Caco-2 (cell line): Measurements from ENCODE around the gene TMPRSS5. TPM values are rescaled to one million over a fixed set of nuclear protein-coding genes. Genes with fewer than 3 reads are reported as not detected.
"Not testable (repeated sequence)": the region's sequence is repeated elsewhere in the genome, so short reads cannot be mapped to it uniquely, and the experiment has no call there.

Experiments
- BruUV-seq: library from RNA; stranded (reverse); fragments of 400-500 nt; replicated peaks from 2 replicates; lab custom pipeline; 2021; lab: Mats Ljungman, UMichigan
- CTCF ChIA-PET: fragments of 300-600 bp; sonication (Branson Sonifier 250); formaldehyde crosslinking; loops from one replicate; lab custom pipeline; 2022; ENCODE audit warnings: antibody characterized with exemption; lab: Charles Lee
- POLR2A ChIA-PET: fragments of 300-600 bp; sonication (Branson Sonifier 250); formaldehyde crosslinking; loops from one replicate; lab custom pipeline; 2022; ENCODE audit warnings: antibody characterized with exemption; lab: Charles Lee
- DNase-seq, 2 experiments: peaks; one replicate each; pipeline versions ENCODE4 v3.0.0 to v3.0.0-alpha.2; 2020 to 2022
- H3K27me3 ChIP-seq: replicated peaks from 2 replicates; pipeline ENCODE4 v1.6.0; 2011; ENCODE audit warnings: low read length; ENCODE audit not compliant: control insufficient read depth, insufficient read depth
- H3K36me3 ChIP-seq: 2 replicates; pipeline ENCODE4 v1.5.1; 2011; ENCODE audit warnings: low read length; ENCODE audit not compliant: control insufficient read depth, insufficient read depth
- H3K4me1 ChIP-seq: fragments of 250-450 bp; sonication (Bioruptor Pico); 2 replicates; pipeline ENCODE4 v1.5.1; 2020; ENCODE audit warnings: mild to moderate bottlenecking
- H3K4me3 ChIP-seq: 2 replicates; pipeline ENCODE4 v1.5.1; 2011; ENCODE audit warnings: low read depth, mild to moderate bottlenecking, control low read depth, low read length
- H3K9me3 ChIP-seq: fragments of 250-450 bp; sonication (Bioruptor Pico); 2 replicates; pipeline ENCODE4 v1.5.1; 2020; ENCODE audit warnings: mild to moderate bottlenecking, moderate library complexity
- H3K27ac Mint-ChIP-seq: one replicate; pipeline ENCODE4 v1.8.0; 2022; ENCODE audit warnings: mixed read lengths; ENCODE audit not compliant: unreplicated experiment
- H3K27me3 Mint-ChIP-seq: one replicate; pipeline ENCODE4 v1.8.0; 2022; ENCODE audit warnings: mixed read lengths; ENCODE audit not compliant: insufficient read depth, unreplicated experiment
- H3K36me3 Mint-ChIP-seq: one replicate; pipeline ENCODE4 v1.8.0; 2022; ENCODE audit warnings: mild to moderate bottlenecking, mixed read lengths; ENCODE audit not compliant: insufficient read depth, unreplicated experiment
- H3K4me1 Mint-ChIP-seq: one replicate; pipeline ENCODE4 v1.8.0; 2022; ENCODE audit warnings: low read depth, mixed read lengths; ENCODE audit not compliant: unreplicated experiment
- H3K4me3 Mint-ChIP-seq: one replicate; pipeline ENCODE4 v1.8.0; 2022; ENCODE audit warnings: mild to moderate bottlenecking, moderate library complexity, mixed read lengths; ENCODE audit not compliant: unreplicated experiment
- H3K9me3 Mint-ChIP-seq: one replicate; pipeline ENCODE4 v1.8.0; 2022; ENCODE audit warnings: mixed read lengths; ENCODE audit not compliant: unreplicated experiment
- intact Hi-C: fragments of 100-400 bp; cut with micrococcal nuclease; formaldehyde crosslinking; loops from one replicate; pipeline ENCODE4 v1.10.0; 2022; ENCODE audit not compliant: unreplicated experiment
- total RNA-seq: library from RNA; stranded (reverse); gene quantifications from 2 replicates; pipeline ENCODE4 v1.2.3, GENCODE V29; 2022
- TF ChIP-seq, protein P1 (sequence below), 2 experiments: fragments of 200-600 bp in 1 of 2; IDR thresholded peaks; 1 replicate in 1 of 2; 2 replicates in 1 of 2; pipeline versions ENCODE4 v1.5.1 to v1.8.0; 2011 to 2022; ENCODE audit warnings: antibody characterized with exemption in 1 of 2, control low read depth in 1 of 2, inconsistent platforms in 1 of 2, low read depth in 1 of 2, low read length in 1 of 2, mild to moderate bottlenecking in 1 of 2, moderate library complexity in 1 of 2; ENCODE audit not compliant: insufficient read depth in 1 of 2, severe bottlenecking in 1 of 2, unreplicated experiment in 1 of 2

TMPRSS5 gene
- total RNA-seq, 1 experiment from 2014 or later, result 2.4 TPM

GRCh38 chr11:113715882-113716625, 9.9 kb upstream of the TMPRSS5 start:
- H3K9me3 ChIP-seq, result 0 out of 2 replicates have a peak, but pooled peaks cover 3% of the 10 kb centered on the region
- H3K36me3 ChIP-seq, result 0 out of 2 replicates have a peak, but pooled peaks cover 3% of the 10 kb centered on the region
- H3K4me3 ChIP-seq, result no peak overlapping the region
- CTCF ChIA-PET, result no interaction called here
- Mint-ChIP-seq H3K4me1 (peaks cover 3% of the 10 kb centered on the region), H3K9me3 (peaks cover under 1% of the 10 kb centered on the region), H3K27me3 (no peaks in the 10 kb centered on the region), H3K36me3 (no peaks in the 10 kb centered on the region), H3K4me3 (no peak overlapping the region), H3K27ac (no peak overlapping the region)
- DNase-seq, result no peak
- TF ChIP-seq, protein P1, sequence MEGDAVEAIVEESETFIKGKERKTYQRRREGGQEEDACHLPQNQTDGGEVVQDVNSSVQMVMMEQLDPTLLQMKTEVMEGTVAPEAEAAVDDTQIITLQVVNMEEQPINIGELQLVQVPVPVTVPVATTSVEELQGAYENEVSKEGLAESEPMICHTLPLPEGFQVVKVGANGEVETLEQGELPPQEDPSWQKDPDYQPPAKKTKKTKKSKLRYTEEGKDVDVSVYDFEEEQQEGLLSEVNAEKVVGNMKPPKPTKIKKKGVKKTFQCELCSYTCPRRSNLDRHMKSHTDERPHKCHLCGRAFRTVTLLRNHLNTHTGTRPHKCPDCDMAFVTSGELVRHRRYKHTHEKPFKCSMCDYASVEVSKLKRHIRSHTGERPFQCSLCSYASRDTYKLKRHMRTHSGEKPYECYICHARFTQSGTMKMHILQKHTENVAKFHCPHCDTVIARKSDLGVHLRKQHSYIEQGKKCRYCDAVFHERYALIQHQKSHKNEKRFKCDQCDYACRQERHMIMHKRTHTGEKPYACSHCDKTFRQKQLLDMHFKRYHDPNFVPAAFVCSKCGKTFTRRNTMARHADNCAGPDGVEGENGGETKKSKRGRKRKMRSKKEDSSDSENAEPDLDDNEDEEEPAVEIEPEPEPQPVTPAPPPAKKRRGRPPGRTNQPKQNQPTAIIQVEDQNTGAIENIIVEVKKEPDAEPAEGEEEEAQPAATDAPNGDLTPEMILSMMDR (IDR thresholded peaks at IDR 0.05; ENCODE audit: insufficient read depth in 1 of 2, low read depth in 1 of 2, low read length in 1 of 2, severe bottlenecking in 1 of 2, unreplicated experiment in 1 of 2), result no peak
- POLR2A ChIA-PET, result no interaction called here
- no peaks in the 10 kb centered on the region for H3K27me3 ChIP-seq
- BruUV-seq, result no TSS peak
- intact Hi-C loops, result no loop called here
- H3K4me1 ChIP-seq, result no peaks in the 10 kb centered on the region

- no peak overlapping the region for H3K4me3 Mint-ChIP-seq
- no TSS peak for BruUV-seq
- Histone ChIP-seq H3K4me1 (no peaks in the 10 kb centered on the region), H3K4me3 (no peak overlapping the region), H3K9me3 (0 out of 2 replicates have a peak, but pooled peaks cover 3% of the 10 kb centered on the region), H3K27me3 (no peaks in the 10 kb centered on the region), H3K36me3 (0 out of 2 replicates have a peak, but pooled peaks cover 3% of the 10 kb centered on the region)
- TF ChIP-seq, protein P1 (IDR thresholded peaks at IDR 0.05; ENCODE audit: insufficient read depth in 1 of 2, low read depth in 1 of 2, low read length in 1 of 2, severe bottlenecking in 1 of 2, unreplicated experiment in 1 of 2), result no peak
- ChIA-PET CTCF (no interaction called here), POLR2A (no interaction called here)
- H3K9me3 Mint-ChIP-seq, result peaks cover 9% of the 10 kb centered on the region
- H3K27ac Mint-ChIP-seq, result no peak overlapping the region
- H3K36me3 Mint-ChIP-seq, result no peaks in the 10 kb centered on the region
- intact Hi-C loops, result no loop called here
- H3K4me1 Mint-ChIP-seq, result no peaks in the 10 kb centered on the region
- no peak for DNase-seq
- H3K27me3 Mint-ChIP-seq, result no peaks in the 10 kb centered on the region
These were observed 9.2 kb upstream of the TMPRSS5 start for GRCh38 chr11:113715273-113715672.

DNA sequence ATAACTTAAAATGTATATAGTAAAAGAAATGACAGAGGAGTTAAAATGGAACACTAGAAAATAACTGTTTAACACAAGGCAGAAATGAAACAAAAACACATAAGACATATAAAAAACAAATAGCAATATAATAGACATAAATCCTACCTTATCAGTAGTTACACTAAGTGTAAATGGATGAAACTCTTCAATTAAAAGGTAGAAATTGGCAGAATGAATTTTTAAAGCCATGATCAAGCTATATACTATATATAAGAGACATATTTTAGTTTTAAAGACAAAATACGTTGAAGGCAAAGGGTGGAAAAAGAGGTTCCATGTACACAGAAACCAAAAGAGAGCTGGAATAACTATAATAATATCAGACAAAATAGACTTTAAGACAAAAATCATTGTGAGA, 4.9 kb upstream of the TMPRSS5 start:
- intact Hi-C loops, result no loop called here
- Mint-ChIP-seq H3K36me3 (no peaks in the 10 kb centered on the region), H3K27ac (no peak overlapping the region), H3K9me3 (peaks cover 40% of the 10 kb centered on the region), H3K27me3 (no peaks in the 10 kb centered on the region), H3K4me1 (no peaks in the 10 kb centered on the region), H3K4me3 (no peak overlapping the region)
- ChIA-PET POLR2A (no interaction called here), CTCF (no interaction called here)
- Histone ChIP-seq H3K27me3 (no peaks in the 10 kb centered on the region), H3K9me3 (peaks cover 5% of the 10 kb centered on the region; the same call in 1 of the 2 replicates), H3K4me3 (no peak overlapping the region), H3K36me3 (0 out of 2 replicates have a peak, but pooled peaks cover 5% of the 10 kb centered on the region), H3K4me1 (no peaks in the 10 kb centered on the region)
- DNase-seq, result no peak
- TF ChIP-seq, protein P1 (IDR thresholded peaks at IDR 0.05; ENCODE audit: insufficient read depth in 1 of 2, low read depth in 1 of 2, low read length in 1 of 2, severe bottlenecking in 1 of 2, unreplicated experiment in 1 of 2), result no peak
- BruUV-seq, result no TSS peak

GRCh38 chr11:113703551-113703950, 2.6 kb downstream of the TMPRSS5 start:
- H3K9me3 Mint-ChIP-seq, result peaks cover 38% of the 10 kb centered on the region
- H3K36me3 Mint-ChIP-seq, H3K4me3 ChIP-seq, H3K27ac Mint-ChIP-seq, intact Hi-C loops, H3K4me1 Mint-ChIP-seq, H3K9me3 ChIP-seq, H3K4me1 ChIP-seq, H3K27me3 ChIP-seq, BruUV-seq, H3K4me3 Mint-ChIP-seq, DNase-seq, H3K36me3 ChIP-seq, H3K27me3 Mint-ChIP-seq, POLR2A ChIA-PET: not testable (repeated sequence)
- CTCF ChIA-PET, result interaction anchor here (0.5 kb wide), 1 partner anchor 90 kb away, joined by 3 read pairs; no protein-coding TSS in a partner anchor
